Midbrain (tissue), 1 donor: ENCODE data around the gene ARHGAP28.

Experiments used
- DNase-seq: peaks from one replicate; lab custom pipeline; 2025; lab: John Stamatoyannopoulos, UW

Gene ARHGAP28

GRCh38 chr18:6961331-6961730 is 231.8 kb downstream of the ARHGAP28 start:
- DNase-seq = no peak

- DNase-seq = no peak
These were observed 233.3 kb downstream of the ARHGAP28 start for GRCh38 chr18:6962571-6963451.

- no peak for DNase-seq
These were observed 234.1 kb downstream of the ARHGAP28 start for GRCh38 chr18:6963452-6964097.
